Measurements from ENCODE around the gene TRIM21.
"Not testable (repeated sequence)": the region's sequence is repeated elsewhere in the genome, so short reads cannot be mapped to it uniquely, and the experiment has no call there.

The TRIM21 gene

DNA sequence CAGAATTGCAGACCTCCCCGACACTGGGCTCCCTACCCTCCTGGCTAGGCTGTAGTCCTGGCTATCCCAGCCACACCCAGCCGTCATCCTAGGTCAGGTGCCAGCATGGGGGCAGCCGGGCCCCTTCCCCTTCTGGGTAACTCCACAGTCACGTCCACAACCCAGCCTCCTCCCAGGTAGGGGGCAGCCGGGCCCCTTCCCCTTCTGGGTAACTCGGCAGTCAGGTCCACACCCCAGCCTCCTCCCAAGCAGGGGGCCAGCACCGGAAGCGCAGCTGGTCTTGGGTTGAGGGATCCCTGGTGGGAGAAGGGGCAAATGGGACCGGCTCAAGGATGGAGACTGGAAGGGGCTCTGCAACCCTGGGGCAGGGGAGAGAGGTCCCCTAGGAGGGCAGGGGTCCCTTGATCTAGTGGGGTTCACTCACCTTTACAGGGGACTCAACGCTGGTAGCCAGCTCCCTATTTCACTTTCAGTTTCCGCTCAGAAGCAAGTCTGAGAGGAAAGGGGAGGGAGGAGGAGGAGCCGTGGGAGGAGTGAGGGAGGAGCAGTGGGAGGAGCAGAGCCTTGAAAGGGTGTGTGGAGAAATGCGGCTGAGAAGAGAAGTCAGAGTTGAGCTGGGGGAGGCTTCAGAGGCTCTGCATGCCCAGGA lies at the start of gene TRIM21:
Gene TRIM21 (minus strand): TSS at position 494 of the 649 bp plus-strand sequence. CDS start 3,293 bp downstream, outside the sequence.
- H3K9me3 Mint-ChIP-seq, result peaks cover 4% of the 10 kb centered on the region
- peaks cover 18% of the 10 kb centered on the region for H3K27me3 Mint-ChIP-seq
- H3K27ac Mint-ChIP-seq, result peak within 1 kb of the TSS; percentile 92
- H3K4me3 Mint-ChIP-seq, result peak within 1 kb of the TSS; percentile 92
- peak; percentile 95 for DNase-seq
- peaks cover 44% of the 10 kb centered on the region for H3K36me3 Mint-ChIP-seq
- H3K4me1 Mint-ChIP-seq, result peaks cover 42% of the 10 kb centered on the region
- CTCF ChIA-PET, result interaction anchor here (0.9 to 1.8 kb wide), 2 partner anchors 154 to 206 kb away, joined by 3 to 9 read pairs; no protein-coding TSS in a partner anchor

DNA sequence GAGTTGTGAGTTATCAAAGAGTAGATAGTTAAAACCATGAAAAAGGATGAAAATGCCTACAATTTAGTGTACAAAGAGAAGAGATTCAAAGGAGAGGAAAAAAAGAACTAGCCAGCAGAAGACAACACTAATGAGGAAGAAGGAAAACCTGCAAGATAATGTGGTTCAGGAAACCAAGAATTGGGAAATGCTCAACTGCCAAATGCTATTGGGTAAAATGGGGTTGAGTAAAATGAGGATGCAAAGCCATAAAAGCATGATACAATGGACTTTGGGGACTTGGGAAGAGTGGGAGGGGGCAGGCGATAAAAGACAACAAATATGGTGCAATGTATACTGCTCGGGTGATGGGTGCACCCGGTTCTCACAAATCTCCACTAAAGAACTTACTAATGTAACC lies 48.0 kb upstream of the TRIM21 start:
- CTCF ChIA-PET, result no interaction called here
- H3K4me1 Mint-ChIP-seq, result no peaks in the 10 kb centered on the region
- no peak overlapping the region for H3K27ac Mint-ChIP-seq
- no peaks in the 10 kb centered on the region for H3K27me3 Mint-ChIP-seq
- no peak for DNase-seq
- no peaks in the 10 kb centered on the region for H3K36me3 Mint-ChIP-seq
- no peaks in the 10 kb centered on the region for H3K9me3 Mint-ChIP-seq
- H3K4me3 Mint-ChIP-seq, result no peak overlapping the region

DNA sequence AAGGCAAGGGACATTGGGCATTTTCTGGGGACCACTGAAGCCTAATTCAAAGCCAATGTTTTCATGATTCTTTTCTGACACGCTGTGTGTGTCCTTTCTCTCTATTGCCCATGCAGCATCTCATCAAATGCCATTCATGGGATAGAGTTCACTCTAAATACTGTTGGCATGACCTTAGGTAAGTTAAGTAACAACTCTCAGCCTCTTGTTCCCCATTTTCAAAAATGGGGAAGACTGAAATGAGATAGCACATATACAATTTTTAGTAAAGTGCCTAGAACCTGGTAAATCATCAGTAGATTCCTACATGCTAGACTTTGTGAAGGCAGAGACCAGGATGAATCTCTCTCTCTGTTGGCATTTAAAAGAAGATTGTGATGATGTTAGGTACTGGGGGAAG lies 42.9 kb upstream of the TRIM21 start:
- CTCF ChIA-PET, result no interaction called here
- no peak for DNase-seq
- Mint-ChIP-seq H3K4me1 (no peaks in the 10 kb centered on the region), H3K9me3 (no peaks in the 10 kb centered on the region), H3K36me3 (no peaks in the 10 kb centered on the region), H3K27ac (no peak overlapping the region), H3K4me3 (no peak overlapping the region), H3K27me3 (peaks cover 9% of the 10 kb centered on the region)

DNA sequence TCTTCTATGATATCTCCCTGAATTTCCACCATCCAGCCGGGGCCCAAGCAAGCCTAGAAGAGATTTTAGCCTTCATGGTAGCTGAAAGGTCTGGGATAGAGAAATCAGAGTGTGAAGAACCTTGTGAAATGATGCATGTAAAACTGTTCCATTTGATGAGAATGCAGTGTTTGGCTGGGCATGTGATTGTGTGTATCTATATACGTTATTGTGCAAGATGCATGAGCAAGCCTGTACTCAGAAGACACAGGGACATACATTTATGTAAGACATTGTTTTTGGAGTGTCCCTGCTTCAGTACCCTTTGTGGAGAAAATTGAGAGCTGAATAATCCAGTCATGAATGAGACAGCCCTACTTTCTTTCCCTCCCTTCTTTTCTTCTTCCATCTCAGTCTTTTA lies 40.4 kb upstream of the TRIM21 start:
- CTCF ChIA-PET, result no interaction called here
- H3K4me1 Mint-ChIP-seq, result no peaks in the 10 kb centered on the region
- no peak overlapping the region for H3K4me3 Mint-ChIP-seq
- no peak for DNase-seq
- H3K27me3 Mint-ChIP-seq, result peaks cover 9% of the 10 kb centered on the region
- no peak overlapping the region for H3K27ac Mint-ChIP-seq
- H3K36me3 Mint-ChIP-seq, result no peaks in the 10 kb centered on the region
- H3K9me3 Mint-ChIP-seq, result no peaks in the 10 kb centered on the region

DNA sequence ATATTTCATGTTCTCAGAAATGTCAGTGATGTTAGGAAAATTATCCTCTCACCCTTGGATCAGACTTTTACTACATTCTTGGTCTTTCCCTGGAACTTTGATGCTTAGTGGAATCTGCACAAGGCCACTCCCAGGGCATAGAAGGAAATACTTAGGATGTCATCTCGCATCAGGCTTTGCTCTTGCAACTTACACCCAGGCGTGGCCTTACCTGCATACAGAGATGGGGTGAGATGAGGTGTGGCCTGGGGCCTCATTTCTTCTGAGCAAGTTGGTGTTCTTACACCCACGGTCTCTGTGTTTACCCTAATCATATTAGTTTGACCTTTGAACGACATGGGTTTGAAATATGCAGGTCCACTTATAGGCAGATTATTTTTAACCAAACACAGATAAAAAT lies 36.5 kb upstream of the TRIM21 start:
- H3K4me1 Mint-ChIP-seq, result no peaks in the 10 kb centered on the region
- CTCF ChIA-PET, result no interaction called here

DNA sequence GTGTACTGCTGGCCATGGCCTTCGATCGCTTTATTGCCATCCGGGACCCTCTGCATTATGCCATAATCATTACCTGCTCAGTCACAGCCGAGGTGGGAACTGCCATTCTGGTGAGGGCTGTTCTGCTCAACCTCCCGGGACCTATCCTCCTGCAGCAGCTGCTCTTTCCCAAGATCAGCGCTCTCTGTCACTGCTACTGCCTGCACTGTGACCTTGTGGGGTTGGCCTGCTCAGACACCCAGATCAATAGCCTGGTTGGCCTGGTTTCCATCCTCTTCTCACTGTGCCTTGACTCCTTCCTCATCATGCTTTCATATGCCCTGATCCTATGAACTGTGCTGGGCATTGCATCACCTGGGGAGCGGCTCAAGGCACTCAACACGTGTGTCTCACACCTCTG lies 24.9 kb upstream of the TRIM21 start:
- Mint-ChIP-seq H3K27ac (no peak overlapping the region), H3K4me3 (no peak overlapping the region), H3K9me3 (no peaks in the 10 kb centered on the region), H3K4me1 (no peaks in the 10 kb centered on the region), H3K27me3 (peaks cover 7% of the 10 kb centered on the region), H3K36me3 (no peaks in the 10 kb centered on the region)
- DNase-seq, result no peak
- CTCF ChIA-PET, result no interaction called here

More for the DNA sequence above, 36.5 kb upstream of the TRIM21 start:
- H3K27me3 Mint-ChIP-seq, result peaks cover 4% of the 10 kb centered on the region
- DNase-seq, result no peak
- H3K9me3 Mint-ChIP-seq, result no peaks in the 10 kb centered on the region
- H3K27ac Mint-ChIP-seq, result no peak overlapping the region
- no peaks in the 10 kb centered on the region for H3K36me3 Mint-ChIP-seq
- no peak overlapping the region for H3K4me3 Mint-ChIP-seq

DNA sequence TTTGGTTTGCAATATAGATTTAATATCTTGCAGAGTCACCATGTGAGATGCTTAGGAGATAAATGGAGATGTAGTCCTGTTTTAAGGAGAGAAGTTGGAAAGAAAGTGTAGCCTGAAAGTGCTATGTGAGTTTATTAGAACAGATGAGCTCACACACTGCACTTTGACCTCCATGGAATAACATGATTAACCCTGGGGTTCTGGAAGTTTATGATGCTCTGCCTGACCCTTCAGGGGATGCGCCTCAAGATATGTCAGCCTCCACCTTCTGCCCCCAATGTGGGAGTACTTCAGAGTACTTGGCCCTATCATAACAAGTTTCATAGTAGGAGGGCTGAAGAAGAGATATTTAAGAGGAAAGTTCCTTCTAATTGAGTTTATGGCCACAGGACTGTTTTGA lies 23.3 kb upstream of the TRIM21 start:
- Mint-ChIP-seq H3K27ac (no peak overlapping the region), H3K4me1 (no peaks in the 10 kb centered on the region), H3K36me3 (no peaks in the 10 kb centered on the region), H3K27me3 (peaks cover 7% of the 10 kb centered on the region), H3K9me3 (no peaks in the 10 kb centered on the region), H3K4me3 (no peak overlapping the region)
- DNase-seq, result no peak
- CTCF ChIA-PET, result no interaction called here

DNA sequence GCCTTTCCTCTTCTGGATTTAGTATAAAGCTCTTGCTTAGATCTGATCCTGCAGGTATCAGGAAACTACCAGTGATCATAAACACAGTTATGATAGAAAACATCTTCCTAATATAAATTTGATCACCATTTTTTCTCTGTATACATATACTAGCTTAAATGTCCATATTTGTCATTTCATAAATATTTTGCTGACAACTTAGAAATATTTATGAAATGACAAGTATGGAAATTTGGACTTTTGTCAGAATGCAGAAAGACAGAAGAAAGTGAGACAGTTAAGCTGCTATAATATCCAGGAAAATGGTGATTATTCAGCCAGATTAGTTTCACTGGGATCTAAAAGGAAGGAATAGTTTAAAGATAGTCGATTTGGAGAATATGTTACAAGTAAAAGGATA lies 22.8 kb upstream of the TRIM21 start:
- CTCF ChIA-PET, result no interaction called here
- no peaks in the 10 kb centered on the region for H3K36me3 Mint-ChIP-seq
- H3K27ac Mint-ChIP-seq, result no peak overlapping the region
- no peak overlapping the region for H3K4me3 Mint-ChIP-seq
- DNase-seq, result no peak
- peaks cover 7% of the 10 kb centered on the region for H3K27me3 Mint-ChIP-seq
- no peaks in the 10 kb centered on the region for H3K4me1 Mint-ChIP-seq
- H3K9me3 Mint-ChIP-seq, result no peaks in the 10 kb centered on the region

DNA sequence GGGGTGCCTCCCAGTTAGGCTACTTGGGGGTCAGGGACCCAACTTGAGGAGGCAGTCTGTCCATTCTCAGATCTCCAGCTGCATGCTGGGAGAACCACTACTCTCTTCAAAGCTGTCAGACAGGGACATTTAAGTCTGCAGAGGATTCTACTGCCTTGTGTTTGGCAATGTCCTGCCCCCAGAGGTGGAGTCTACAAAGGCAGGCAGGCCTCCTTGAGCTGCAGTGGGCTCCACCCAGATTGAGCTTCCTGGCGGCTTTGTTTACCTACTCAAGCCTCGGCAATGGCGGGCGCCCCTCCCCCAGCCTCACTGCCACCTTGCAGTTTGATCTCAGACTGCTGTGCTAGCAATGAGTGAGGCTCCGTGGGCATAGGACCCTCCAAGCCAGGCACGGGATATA lies 12.7 kb upstream of the TRIM21 start:
- H3K27me3 Mint-ChIP-seq, result peaks cover 18% of the 10 kb centered on the region
- H3K9me3 Mint-ChIP-seq, H3K36me3 Mint-ChIP-seq, H3K27ac Mint-ChIP-seq, H3K4me1 Mint-ChIP-seq, H3K4me3 Mint-ChIP-seq, DNase-seq: not testable (repeated sequence)
- CTCF ChIA-PET, result interaction anchor here (1.3 kb wide), 1 partner anchor 220 kb away, joined by 4 read pairs; no protein-coding TSS in a partner anchor

DNA sequence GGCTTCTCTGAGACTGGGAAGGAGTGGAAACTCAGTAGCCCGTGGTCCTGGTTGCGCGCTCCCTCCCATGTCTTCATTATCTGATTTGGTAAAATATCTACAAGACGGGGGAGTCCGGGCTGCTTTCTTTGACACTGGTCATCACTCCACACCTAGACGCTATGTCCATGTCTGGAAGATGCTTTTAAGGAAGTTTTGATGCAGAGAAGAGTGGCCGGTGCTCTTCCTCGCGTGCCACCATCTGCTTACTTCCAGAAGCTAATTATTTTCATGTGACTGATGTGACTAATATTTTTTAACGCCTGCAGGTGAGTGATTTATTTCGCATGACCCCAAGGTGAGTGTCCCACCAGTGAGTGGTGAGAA lies 339 bp upstream of the TRIM21 start:
- H3K27me3 Mint-ChIP-seq, result peaks cover 18% of the 10 kb centered on the region
- peak overlapping the region; percentile 92 for H3K27ac Mint-ChIP-seq
- no peak for DNase-seq
- H3K4me3 Mint-ChIP-seq, result peak overlapping the region; percentile 92
- peaks cover 7% of the 10 kb centered on the region for H3K9me3 Mint-ChIP-seq
- H3K4me1 Mint-ChIP-seq, result peaks cover 42% of the 10 kb centered on the region
- CTCF ChIA-PET, result interaction anchor here (1.8 kb wide), 1 partner anchor 207 kb away, joined by 9 read pairs; no protein-coding TSS in a partner anchor
- peaks cover 39% of the 10 kb centered on the region for H3K36me3 Mint-ChIP-seq

DNA sequence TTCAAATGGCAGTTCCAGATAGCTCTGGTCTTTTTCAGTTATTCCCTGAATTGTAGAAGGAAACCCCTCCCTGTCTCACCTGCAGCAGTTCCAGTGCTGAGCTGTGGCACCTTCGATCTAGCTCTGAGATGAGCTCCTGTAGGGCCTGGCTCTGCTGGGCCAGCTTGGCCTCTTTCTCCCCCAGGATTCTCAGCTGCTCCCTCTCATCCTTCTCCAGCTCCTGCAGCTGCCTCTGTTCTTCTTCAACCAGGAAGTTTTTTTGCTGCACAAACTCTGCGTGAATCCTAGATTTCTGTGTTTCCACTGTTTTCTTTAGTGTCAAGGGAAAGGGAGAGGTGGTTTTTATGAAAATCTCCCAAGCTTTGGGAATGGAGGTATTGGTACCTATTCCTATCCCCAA lies 5.3 kb downstream of the TRIM21 start:
- DNase-seq, result no peak
- Mint-ChIP-seq H3K9me3 (no peaks in the 10 kb centered on the region), H3K4me3 (no peak overlapping the region), H3K4me1 (peaks cover 31% of the 10 kb centered on the region), H3K27me3 (no peaks in the 10 kb centered on the region), H3K27ac (no peak overlapping the region), H3K36me3 (peaks cover 86% of the 10 kb centered on the region)
- CTCF ChIA-PET, result no interaction called here

DNA sequence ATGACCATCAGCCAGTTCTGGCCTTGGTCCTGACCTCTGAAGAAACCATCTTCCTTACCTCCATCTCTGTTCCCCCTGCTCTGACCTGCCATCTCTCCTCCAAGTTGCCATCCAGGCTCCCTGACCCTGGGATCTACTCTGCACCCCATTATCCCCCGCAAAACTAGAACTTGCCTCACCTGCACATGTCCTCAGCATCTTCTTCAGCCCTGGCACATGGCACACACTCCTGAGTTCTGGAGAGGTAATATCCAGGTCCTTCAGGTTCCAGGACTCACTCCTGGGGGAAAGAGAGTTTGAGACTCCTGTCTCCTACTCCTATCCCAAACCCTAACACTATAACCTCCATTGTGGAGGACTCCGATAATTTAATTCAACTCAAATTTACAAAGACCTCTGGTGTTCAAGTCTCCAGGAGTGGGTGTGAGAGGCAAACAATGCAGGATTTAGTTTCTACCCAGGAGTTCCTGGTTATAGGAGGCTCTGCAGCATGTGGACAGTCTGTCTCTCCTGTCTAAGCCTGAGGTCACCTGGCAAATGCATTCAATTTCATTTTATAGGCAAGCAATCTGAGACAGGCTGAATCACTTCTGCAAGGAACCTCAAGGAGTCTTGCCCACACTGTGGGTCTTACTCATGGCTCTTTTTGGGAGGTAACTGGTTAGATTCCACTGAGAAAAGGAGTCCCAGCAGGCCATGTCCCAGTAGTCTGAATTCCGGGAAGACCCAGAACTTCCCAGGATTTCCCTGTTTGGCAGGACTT lies 7.3 kb downstream of the TRIM21 start:
- H3K36me3 Mint-ChIP-seq, result peaks cover 72% of the 10 kb centered on the region
- no peak for DNase-seq
- no peaks in the 10 kb centered on the region for H3K27me3 Mint-ChIP-seq
- no peak overlapping the region for H3K27ac Mint-ChIP-seq
- H3K4me1 Mint-ChIP-seq, result peaks cover 13% of the 10 kb centered on the region
- H3K9me3 Mint-ChIP-seq, result no peaks in the 10 kb centered on the region
- H3K4me3 Mint-ChIP-seq, result no peak overlapping the region
- CTCF ChIA-PET, result no interaction called here

DNA sequence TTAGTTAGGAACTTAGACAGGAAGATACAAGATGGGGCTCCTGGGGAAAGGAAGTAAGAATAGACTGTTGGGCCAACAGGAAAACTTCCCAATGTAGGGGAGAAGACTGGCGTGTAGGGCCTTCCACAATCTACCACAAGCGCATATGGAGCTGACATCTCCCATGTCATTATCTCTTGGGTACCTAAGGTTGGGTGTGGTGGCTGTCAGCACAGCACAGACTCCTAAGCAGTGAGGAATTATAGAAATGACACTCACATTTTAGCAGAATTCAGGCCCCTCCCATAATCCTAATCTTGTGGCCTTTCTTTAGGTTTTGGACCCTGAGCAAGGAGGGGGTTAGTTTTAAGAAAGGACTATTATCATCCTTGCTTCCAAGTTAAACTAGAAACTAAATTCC lies 11.6 kb downstream of the TRIM21 start:
- Mint-ChIP-seq H3K36me3 (peaks cover 35% of the 10 kb centered on the region), H3K9me3 (no peaks in the 10 kb centered on the region), H3K4me1 (no peaks in the 10 kb centered on the region), H3K4me3 (no peak overlapping the region), H3K27me3 (no peaks in the 10 kb centered on the region), H3K27ac (no peak overlapping the region)
- CTCF ChIA-PET, result no interaction called here
- no peak for DNase-seq

DNA sequence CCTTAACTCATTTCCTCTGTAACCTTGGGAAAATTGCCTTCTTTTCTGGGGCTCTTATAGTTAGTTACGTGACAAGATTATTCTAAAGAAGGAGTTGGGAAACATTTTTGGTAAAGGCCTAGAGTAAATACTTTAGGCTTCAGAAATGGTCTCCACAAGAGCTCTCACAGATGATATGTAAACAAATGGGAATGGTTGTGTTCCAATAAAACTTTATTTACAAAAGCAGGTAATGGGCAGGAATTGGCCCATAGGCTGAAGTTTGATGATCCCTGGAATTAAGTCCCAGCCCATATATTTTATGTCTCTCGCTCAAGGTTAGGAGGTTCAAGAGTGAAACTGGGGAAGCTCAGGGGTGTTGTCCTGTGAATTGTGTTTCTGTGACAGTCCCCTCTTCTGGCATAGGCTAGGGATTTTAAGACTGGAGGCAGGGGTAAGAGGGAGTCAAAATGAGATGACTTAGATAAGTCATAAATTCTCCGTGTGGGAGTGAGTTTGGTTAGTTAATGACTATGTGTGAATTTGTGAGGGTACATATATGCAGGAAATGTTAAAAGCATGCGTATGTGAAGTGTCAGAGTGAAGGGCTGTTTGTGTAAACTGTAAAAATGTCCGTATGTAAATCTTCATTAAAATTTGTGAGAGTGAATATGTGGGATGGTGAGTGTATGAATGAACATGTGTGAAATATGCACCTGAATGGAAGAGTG lies 17.9 kb downstream of the TRIM21 start:
- H3K4me3 Mint-ChIP-seq, result no peak overlapping the region
- no peak overlapping the region for H3K27ac Mint-ChIP-seq
- H3K27me3 Mint-ChIP-seq, result no peaks in the 10 kb centered on the region
- H3K36me3 Mint-ChIP-seq, result no peaks in the 10 kb centered on the region
- no peaks in the 10 kb centered on the region for H3K4me1 Mint-ChIP-seq
- CTCF ChIA-PET, result no interaction called here
- DNase-seq, result no peak
- no peaks in the 10 kb centered on the region for H3K9me3 Mint-ChIP-seq

DNA sequence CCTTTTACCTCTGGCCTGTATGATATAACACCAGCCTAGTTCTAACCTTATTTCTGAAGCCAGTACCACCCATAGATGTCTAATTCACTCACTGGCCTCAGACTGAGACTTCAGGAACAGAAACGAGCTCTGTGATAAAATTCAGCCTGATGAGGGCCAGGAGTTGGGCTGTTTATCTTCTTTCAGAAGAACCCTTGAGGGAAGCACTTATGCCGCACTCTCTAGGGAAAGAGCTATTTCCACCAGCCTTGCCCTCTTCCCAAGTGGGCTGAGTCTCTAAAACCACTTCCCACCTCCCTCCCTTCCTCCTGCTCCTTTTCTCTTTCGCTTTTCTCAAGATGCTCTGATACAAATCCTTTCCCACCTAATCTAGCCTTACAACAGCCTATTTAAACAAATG lies 23.3 kb downstream of the TRIM21 start:
- no peak for DNase-seq
- H3K4me3 Mint-ChIP-seq, result no peak overlapping the region
- no peaks in the 10 kb centered on the region for H3K4me1 Mint-ChIP-seq
- H3K27me3 Mint-ChIP-seq, result peaks cover 4% of the 10 kb centered on the region
- no peaks in the 10 kb centered on the region for H3K9me3 Mint-ChIP-seq
- H3K27ac Mint-ChIP-seq, result no peak overlapping the region
- no peaks in the 10 kb centered on the region for H3K36me3 Mint-ChIP-seq
- CTCF ChIA-PET, result no interaction called here
